ENCODE measurements around the gene HNRNPU.
A peak's percentile ranks its signal among the peaks of the same experiment; 100 is the strongest.

The HNRNPU gene

GRCh38 chr1:244874974-244875579, 10.7 kb upstream of the HNRNPU start (continued):
- TF ChIP-seq KLF8 (tag by site-specific recombination; IDR thresholded peaks at IDR 0.05) (no peak), PRDM6 (tag by site-specific recombination; IDR thresholded peaks at IDR 0.05) (peak; percentile 69; the same call in 1 of the 2 replicates), ZNF513 (tag by site-specific recombination; IDR thresholded peaks at IDR 0.05) (no peak), ZNF449 (tag by site-specific recombination; IDR thresholded peaks at IDR 0.05) (no peak), GLIS2 (tag by site-specific recombination; IDR thresholded peaks at IDR 0.05) (peak; percentile 19; the same call in 1 of the 2 replicates), ZBTB21 (tag by site-specific recombination; IDR thresholded peaks at IDR 0.05) (no peak), ZNF529 (tag by site-specific recombination; IDR thresholded peaks at IDR 0.05; ENCODE audit: insufficient replicate concordance) (no peak), ZNF423 (tag by site-specific recombination; IDR thresholded peaks at IDR 0.05) (peak; percentile 58; the same call in 1 of the 2 replicates), IKZF3 (tag by site-specific recombination; IDR thresholded peaks at IDR 0.05) (no peak), ZEB2 (tag by site-specific recombination; IDR thresholded peaks at IDR 0.05) (no peak), ZNF596 (tag by site-specific recombination; IDR thresholded peaks at IDR 0.05) (no peak), ZFHX2 (tag by site-specific recombination; conservative IDR thresholded peaks at IDR 0.05) (peak; percentile 61), ZNF600 (tag by site-specific recombination; IDR thresholded peaks at IDR 0.05) (peak; percentile 31; the same call in 1 of the 2 replicates), MEIS1 (CRISPR knock-in tag; IDR thresholded peaks at IDR 0.05; ENCODE audit: borderline replicate concordance) (no peak), ZNF24 (tag by site-specific recombination; IDR thresholded peaks at IDR 0.05) (0 out of 2 replicates have a peak, but pooled peaks have one; percentile 32), ZNF175 (tag by site-specific recombination; IDR thresholded peaks at IDR 0.05) (no peak), TRIM28 (IDR thresholded peaks at IDR 0.05; ENCODE audit: borderline replicate concordance, low read length) (peak; percentile 43; the same call in 1 of the 2 replicates), ZBTB17 (tag by site-specific recombination; IDR thresholded peaks at IDR 0.05) (peak; percentile 84), SCRT1 (tag by site-specific recombination; IDR thresholded peaks at IDR 0.05; ENCODE audit: borderline replicate concordance) (peak; percentile 44; the same call in 1 of the 2 replicates), ZNF404 (tag by site-specific recombination; IDR thresholded peaks at IDR 0.05) (no peak), ZSCAN23 (tag by site-specific recombination; IDR thresholded peaks at IDR 0.05) (no peak), ZNF560 (tag by site-specific recombination; IDR thresholded peaks at IDR 0.05; ENCODE audit: borderline replicate concordance) (no peak), GLIS1 (tag by site-specific recombination; IDR thresholded peaks at IDR 0.05) (peak; percentile 98)
- TF ChIP-seq, protein P1, sequence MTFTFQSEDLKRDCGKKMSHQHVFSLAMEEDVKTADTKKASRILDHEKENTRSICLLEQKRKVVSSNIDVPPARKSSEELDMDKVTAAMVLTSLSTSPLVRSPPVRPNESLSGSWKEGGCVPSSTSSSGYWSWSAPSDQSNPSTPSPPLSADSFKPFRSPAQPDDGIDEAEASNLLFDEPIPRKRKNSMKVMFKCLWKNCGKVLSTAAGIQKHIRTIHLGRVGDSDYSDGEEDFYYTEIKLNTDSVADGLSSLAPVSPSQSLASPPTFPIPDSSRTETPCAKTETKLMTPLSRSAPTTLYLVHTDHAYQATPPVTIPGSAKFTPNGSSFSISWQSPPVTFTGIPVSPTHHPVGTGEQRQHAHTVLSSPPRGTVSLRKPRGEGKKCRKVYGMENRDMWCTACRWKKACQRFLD (tag by site-specific recombination; IDR thresholded peaks at IDR 0.05): no peak
- TF ChIP-seq, protein P2, sequence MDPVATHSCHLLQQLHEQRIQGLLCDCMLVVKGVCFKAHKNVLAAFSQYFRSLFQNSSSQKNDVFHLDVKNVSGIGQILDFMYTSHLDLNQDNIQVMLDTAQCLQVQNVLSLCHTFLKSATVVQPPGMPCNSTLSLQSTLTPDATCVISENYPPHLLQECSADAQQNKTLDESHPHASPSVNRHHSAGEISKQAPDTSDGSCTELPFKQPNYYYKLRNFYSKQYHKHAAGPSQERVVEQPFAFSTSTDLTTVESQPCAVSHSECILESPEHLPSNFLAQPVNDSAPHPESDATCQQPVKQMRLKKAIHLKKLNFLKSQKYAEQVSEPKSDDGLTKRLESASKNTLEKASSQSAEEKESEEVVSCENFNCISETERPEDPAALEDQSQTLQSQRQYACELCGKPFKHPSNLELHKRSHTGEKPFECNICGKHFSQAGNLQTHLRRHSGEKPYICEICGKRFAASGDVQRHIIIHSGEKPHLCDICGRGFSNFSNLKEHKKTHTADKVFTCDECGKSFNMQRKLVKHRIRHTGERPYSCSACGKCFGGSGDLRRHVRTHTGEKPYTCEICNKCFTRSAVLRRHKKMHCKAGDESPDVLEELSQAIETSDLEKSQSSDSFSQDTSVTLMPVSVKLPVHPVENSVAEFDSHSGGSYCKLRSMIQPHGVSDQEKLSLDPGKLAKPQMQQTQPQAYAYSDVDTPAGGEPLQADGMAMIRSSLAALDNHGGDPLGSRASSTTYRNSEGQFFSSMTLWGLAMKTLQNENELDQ (tag by site-specific recombination; IDR thresholded peaks at IDR 0.05; ENCODE audit: low read depth): no peak
